BLaER1 (cell line): ENCODE data around the gene LINGO3.

ENCODE experiments used
- H3K27ac ChIP-seq: shearing (Covaris generic); formaldehyde crosslinking; 2 replicates; pipeline ENCODE4 v1.8.1; 2022
- H3K27me3 ChIP-seq: shearing (Covaris generic); formaldehyde crosslinking; 2 replicates; pipeline ENCODE4 v1.8.1; 2022
- H3K36me3 ChIP-seq: shearing (Covaris generic); formaldehyde crosslinking; 2 replicates; pipeline ENCODE4 v1.8.1; 2022
- H3K4me1 ChIP-seq: shearing (Covaris generic); formaldehyde crosslinking; 2 replicates; pipeline ENCODE4 v1.8.1; 2022
- H3K4me2 ChIP-seq: shearing (Covaris generic); formaldehyde crosslinking; 2 replicates; pipeline ENCODE4 v1.8.1; 2022
- H3K4me3 ChIP-seq: shearing (Covaris generic); formaldehyde crosslinking; 2 replicates; pipeline ENCODE4 v1.8.1; 2022
- H3K9ac ChIP-seq: shearing (Covaris generic); formaldehyde crosslinking; 2 replicates; pipeline ENCODE4 v1.8.1; 2022
- H3K9me3 ChIP-seq: shearing (Covaris generic); formaldehyde crosslinking; 2 replicates; pipeline ENCODE4 v1.8.1; 2022
- H4K20me1 ChIP-seq: shearing (Covaris generic); formaldehyde crosslinking; 2 replicates; pipeline ENCODE4 v1.8.1; 2022
- Cebpa-rat ChIP-seq: shearing (Covaris generic); IDR thresholded peaks from 2 replicates; pipeline ENCODE4 v1.8.1; 2022

Gene LINGO3

DNA sequence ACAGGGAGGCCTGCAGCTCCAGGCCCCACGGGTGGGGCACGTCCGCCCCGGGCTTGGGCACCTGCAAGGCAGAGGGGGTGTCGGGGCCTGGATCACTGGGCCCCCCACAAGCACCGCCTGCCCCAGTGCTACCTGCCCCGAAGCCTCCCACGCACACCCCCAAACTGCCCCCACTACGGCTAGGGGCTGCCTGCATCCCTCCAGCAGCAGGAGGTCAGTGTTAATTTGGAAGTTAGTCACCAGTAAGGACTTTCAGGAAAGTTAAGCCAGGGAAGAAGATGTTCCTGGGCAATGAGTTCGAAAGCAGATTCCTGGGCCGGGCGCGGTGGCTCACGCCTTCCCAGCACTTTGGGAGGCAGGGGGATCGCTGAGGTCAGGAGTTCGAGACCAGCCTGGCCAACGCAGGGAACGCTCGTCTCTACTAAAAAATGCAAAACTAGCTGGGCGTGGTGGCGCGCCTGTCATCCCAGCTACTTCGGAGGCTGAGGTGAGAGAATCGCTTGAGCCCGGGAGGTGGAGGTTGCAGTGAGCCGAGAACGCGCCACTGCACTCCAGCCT lies 31.4 kb downstream of the LINGO3 start:
- H3K4me2 ChIP-seq = peak overlapping the region; percentile 99; the same call in 1 of the 2 replicates
- peaks cover 92% of the 10 kb centered on the region for H3K4me1 ChIP-seq
- no peak overlapping the region for H3K27ac ChIP-seq

DNA sequence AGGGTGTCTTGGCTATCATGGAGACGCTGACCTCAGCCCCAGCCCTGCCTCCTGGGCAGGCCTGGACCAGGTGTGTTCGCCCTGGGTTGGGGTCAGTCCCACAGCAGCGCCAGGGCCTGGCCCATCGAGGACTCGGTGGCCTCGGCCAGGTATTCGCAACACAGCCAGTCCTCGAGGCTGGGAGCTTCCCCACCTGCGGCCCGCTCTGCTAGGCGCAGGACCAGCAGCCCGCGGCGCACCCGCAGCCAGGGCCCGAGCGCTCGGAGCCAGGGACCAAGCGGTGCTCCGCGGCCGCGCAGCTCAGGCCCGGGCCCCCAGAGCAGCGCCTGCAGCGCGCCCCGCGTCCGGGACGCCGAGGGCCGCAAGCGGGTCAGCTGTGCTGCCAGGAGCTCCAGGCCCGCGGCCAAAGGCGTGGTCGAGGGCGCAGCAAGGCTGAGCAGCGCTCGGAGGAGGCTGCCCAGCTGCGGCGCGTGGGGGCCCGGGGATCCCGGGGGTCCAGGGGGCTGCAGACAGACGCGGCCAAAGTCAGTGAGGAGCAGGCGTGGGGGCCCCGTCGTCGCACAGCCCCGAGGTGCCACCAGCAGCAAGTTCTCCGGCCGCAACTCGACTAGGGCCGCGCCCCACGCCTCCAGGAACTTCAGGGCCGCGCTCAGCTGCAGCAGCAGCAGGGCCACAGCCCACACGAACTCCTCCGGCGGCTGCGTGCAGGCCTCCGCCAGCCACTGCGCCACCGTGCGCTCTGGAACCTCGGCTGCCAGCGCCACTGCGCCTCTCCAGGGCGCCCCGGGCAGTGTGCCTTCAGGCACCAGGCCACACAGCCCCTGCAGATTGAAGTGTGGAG lies 32.1 kb downstream of the LINGO3 start:
- Histone ChIP-seq H3K27ac (no peak overlapping the region), H3K9me3 (no peaks in the 10 kb centered on the region), H3K4me2 (peak overlapping the region; percentile 99), H3K4me3 (no peak overlapping the region), H3K4me1 (peaks cover 90% of the 10 kb centered on the region), H4K20me1 (peaks cover 98% of the 10 kb centered on the region), H3K9ac (no peak overlapping the region), H3K36me3 (peaks cover 41% of the 10 kb centered on the region), H3K27me3 (no peaks in the 10 kb centered on the region)
- no peak for TF ChIP-seq Cebpa-rat

More for the DNA sequence above, 31.4 kb downstream of the LINGO3 start:
- TF ChIP-seq Cebpa-rat = no peak
- Histone ChIP-seq H4K20me1 (peaks cover 94% of the 10 kb centered on the region), H3K27me3 (no peaks in the 10 kb centered on the region), H3K36me3 (peaks cover 37% of the 10 kb centered on the region), H3K9ac (no peak overlapping the region), H3K9me3 (no peaks in the 10 kb centered on the region), H3K4me3 (no peak overlapping the region)

DNA sequence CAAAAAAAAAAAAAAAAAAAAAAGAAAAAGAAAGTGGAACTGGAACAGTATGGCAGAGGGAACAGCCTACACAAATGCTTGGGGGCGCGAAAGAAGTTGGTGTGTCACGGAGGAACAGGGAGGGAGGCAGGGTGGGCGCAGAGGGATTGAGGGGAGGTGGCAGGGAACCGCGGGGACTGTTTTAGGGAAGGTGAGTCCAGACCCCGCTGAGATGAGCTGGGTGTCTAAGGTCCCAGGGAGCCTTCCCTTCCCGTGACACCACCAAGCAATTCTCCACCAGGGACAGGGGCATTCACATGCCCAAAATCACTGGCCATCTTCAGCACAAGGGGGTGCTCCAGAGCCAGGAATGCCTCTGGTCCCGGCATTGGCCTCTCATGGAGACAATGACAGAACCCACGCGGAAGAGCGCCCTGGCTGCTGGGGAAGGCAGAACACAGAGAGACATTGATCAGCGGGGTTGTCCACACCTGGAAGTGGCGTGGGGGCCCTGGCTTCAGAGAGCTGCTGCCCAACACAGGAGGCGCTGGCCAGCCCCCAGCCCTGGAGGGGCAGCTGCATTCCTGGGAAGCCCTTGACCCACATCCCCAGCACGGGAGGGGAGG lies 32.9 kb downstream of the LINGO3 start:
- 0 out of 2 replicates have a peak overlapping the region, but pooled peaks have one; percentile 9 for H3K27ac ChIP-seq
- no peak overlapping the region for H3K4me3 ChIP-seq
- peaks cover 82% of the 10 kb centered on the region for H3K4me1 ChIP-seq
- peaks cover 41% of the 10 kb centered on the region for H3K36me3 ChIP-seq
- no peak overlapping the region for H3K9ac ChIP-seq
- no peaks in the 10 kb centered on the region for H3K27me3 ChIP-seq
- no peaks in the 10 kb centered on the region for H3K9me3 ChIP-seq
- peaks cover 98% of the 10 kb centered on the region for H4K20me1 ChIP-seq
- TF ChIP-seq Cebpa-rat = no peak
- H3K4me2 ChIP-seq = peak overlapping the region; percentile 99

DNA sequence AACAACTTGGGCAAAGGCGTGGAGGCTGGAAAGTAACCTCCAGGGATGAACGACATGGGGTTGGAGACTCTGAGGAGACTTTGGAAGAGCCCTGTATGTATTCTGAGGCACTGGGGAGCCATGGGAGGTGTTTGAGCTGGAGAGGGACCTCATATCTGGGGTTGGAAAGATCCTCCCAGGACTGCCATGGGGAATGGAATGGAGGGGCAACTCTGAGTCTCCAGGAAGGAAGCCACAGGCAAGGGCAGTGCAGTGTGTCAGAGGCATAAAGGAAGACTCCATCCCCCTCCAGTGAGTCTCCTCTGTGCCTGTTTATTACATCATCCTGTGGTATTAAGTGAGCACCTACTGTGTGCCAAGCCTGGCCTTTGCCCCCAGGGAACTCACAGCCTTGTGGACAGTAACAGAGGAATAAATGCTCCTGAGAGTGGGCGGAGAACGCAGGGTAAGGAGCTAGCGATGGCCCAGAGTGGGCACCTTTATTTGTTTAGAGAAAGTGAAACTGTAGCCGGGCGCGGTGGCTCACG lies 33.7 kb downstream of the LINGO3 start:
- H3K9me3 ChIP-seq = no peaks in the 10 kb centered on the region
- peak overlapping the region; percentile 99; the same call in 1 of the 2 replicates for H3K4me3 ChIP-seq
- H3K27me3 ChIP-seq = no peaks in the 10 kb centered on the region
- H3K4me2 ChIP-seq = peak overlapping the region; percentile 99
- H3K4me1 ChIP-seq = peaks cover 77% of the 10 kb centered on the region
- peaks cover 97% of the 10 kb centered on the region for H4K20me1 ChIP-seq
- H3K27ac ChIP-seq = peak overlapping the region; percentile 42
- no peak overlapping the region for H3K9ac ChIP-seq
- no peak for TF ChIP-seq Cebpa-rat
- peaks cover 41% of the 10 kb centered on the region for H3K36me3 ChIP-seq

DNA sequence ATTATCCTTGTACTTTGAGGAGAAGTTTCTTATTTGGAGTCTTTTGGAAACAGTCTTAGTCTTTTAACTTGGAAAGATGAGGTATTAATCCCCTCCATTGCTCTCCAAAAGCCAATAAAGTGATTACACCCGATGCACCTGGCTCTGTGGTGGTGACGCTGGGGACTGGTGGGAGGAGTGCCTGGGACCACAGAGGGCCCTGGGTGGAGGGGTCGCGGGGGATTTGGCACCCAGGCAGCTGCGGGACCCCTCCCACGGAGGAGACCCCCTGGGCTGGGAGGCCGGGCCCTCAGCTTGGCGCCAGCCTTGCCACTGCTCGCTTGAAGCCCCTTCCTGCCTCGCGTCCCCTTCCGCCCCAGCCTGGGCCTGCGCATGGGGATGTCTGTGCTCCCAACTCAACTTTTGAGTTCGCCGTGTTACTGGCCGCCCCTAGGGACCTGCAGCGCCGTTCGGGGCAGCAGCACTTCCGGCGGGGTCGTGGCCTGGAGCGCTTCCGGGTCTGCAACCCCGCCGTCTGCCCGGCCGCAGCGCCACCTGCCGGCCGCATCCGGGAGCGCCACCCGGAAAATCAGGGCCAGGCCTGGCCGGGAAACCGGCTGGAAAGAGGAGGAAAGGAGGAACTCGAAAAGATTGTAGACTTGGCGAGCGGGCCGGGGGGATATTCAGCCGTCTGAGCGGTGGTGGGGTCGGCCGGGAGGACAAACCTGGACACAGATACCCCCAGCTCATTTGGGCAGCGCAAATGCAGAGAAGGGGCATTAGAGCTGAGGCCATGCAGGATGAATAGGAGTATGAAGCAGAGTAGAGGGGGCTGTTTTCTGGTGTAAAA lies 34.4 kb downstream of the LINGO3 start:
- TF ChIP-seq Cebpa-rat = no peak
- peak overlapping the region; percentile 99 for H3K4me2 ChIP-seq
- no peaks in the 10 kb centered on the region for H3K27me3 ChIP-seq
- H4K20me1 ChIP-seq = peaks cover 90% of the 10 kb centered on the region
- peaks cover 74% of the 10 kb centered on the region for H3K4me1 ChIP-seq
- H3K9ac ChIP-seq = peak overlapping the region; percentile 99
- no peaks in the 10 kb centered on the region for H3K9me3 ChIP-seq
- peaks cover 41% of the 10 kb centered on the region for H3K36me3 ChIP-seq
- peak overlapping the region; percentile 99 for H3K4me3 ChIP-seq
- peak overlapping the region; percentile 99 for H3K27ac ChIP-seq

DNA sequence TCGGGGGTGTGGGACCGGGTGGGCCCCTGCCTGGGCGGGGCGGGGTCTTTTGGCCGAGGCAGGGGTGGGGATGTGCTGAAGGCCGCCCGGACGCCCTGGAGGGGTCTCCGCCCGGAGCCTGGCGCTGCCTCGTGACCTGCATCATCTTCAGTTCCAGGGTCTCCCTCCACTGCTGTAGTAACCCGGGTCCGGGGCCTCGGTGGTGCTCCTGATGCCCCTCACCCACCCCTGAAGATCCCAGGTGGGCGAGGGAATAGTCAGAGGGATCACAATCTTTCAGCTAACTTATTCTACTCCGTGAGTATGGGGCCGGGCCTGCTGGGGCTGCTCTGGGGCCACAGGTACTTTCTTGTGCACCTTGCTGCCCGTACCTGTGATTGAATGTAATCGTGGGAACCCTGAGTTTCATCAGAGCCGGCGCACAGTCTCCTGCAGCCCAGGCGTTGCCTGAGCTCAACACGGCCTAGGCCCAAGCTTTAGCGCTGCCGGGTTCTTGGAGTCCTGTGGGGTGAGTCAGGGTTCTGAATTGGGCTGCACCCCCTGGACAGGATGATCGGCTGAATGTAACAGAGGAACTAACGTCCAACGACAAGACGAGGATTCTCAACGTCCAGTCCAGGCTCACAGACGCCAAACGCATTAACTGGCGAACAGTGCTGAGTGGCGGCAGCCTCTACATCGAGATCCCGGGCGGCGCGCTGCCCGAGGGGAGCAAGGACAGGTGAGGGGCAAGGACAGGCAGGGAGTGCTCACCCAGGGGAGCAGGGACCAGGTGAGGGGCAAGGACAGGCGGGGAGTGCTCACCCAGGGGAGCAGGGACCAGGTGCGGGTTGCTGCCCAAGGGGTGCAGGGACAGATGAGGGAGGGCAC lies 36.5 kb downstream of the LINGO3 start:
- peaks cover 71% of the 10 kb centered on the region for H4K20me1 ChIP-seq
- TF ChIP-seq Cebpa-rat = no peak

DNA sequence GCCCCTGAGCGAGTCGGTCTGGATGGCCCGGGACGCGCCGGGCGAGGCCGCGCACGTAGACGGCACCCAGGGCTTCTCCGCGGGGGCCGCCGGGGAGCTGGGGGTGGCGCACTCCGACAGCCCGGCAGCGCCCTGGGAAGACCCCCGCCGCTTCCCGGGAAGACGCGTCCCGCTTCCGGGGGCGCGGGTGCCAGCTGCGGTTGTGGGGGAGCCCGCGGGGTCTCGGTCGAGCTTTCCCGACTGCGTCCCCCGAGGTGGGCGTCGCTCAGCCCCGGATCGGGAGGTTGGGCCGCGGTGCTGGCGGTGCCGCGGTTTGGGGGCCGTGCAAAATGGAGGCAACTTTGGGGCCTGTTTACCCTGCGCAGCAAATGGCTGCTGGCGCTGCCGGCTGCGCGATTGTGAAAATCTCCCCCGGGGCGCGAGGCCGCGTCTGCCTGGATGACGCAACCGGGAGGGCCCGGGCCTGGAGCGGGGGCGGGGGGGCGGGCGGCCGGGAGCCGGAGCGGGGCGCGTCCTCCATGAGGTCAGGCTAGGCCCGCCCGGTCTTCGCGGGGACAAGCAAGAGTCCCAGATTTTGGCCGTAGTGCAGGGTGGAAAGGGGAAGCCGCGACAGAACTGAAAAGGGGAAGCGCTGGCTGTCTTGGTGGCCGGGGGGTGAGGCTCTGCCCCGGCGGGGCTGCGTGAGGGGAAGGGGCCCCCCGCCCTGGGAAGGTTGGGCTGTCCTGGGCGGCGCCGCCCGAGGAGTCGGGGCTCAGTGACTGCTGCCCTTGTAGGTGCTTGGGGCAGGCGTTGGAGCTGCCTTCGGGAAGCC lies 37.3 kb downstream of the LINGO3 start:
- Histone ChIP-seq H3K4me2 (peak overlapping the region; percentile 99), H3K4me3 (peak overlapping the region; percentile 99), H3K36me3 (peaks cover 29% of the 10 kb centered on the region), H3K27me3 (no peaks in the 10 kb centered on the region), H3K27ac (peak overlapping the region; percentile 99), H3K9ac (peak overlapping the region; percentile 99), H3K4me1 (peaks cover 75% of the 10 kb centered on the region), H4K20me1 (peaks cover 63% of the 10 kb centered on the region), H3K9me3 (no peaks in the 10 kb centered on the region)
- TF ChIP-seq Cebpa-rat = peak; percentile 58; the same call in 1 of the 2 replicates

More for the DNA sequence above, 36.5 kb downstream of the LINGO3 start:
- Histone ChIP-seq H3K9ac (peak overlapping the region; percentile 99), H3K27ac (peak overlapping the region; percentile 99), H3K36me3 (peaks cover 38% of the 10 kb centered on the region), H3K4me2 (peak overlapping the region; percentile 99), H3K4me1 (peaks cover 75% of the 10 kb centered on the region), H3K27me3 (no peaks in the 10 kb centered on the region), H3K9me3 (no peaks in the 10 kb centered on the region), H3K4me3 (peak overlapping the region; percentile 99)

DNA sequence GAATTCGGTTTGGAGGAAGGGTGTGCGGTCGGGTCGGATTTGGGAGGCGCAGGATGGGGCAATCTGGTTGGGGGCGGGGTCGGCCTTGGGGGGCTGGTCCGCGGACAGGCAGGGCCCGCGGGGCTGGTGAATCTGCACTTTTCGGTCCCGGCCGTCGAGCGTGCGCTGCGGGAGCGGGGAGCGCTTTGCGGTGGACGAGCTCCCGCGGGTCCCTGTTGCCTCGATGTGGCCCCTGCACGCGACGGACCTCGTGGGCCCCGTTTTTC lies 37.9 kb downstream of the LINGO3 start:
- no peak for TF ChIP-seq Cebpa-rat
- H3K4me1 ChIP-seq = peaks cover 75% of the 10 kb centered on the region
- peak overlapping the region; percentile 99 for H3K27ac ChIP-seq
- H3K36me3 ChIP-seq = peaks cover 24% of the 10 kb centered on the region
- peaks cover 58% of the 10 kb centered on the region for H4K20me1 ChIP-seq
- peak overlapping the region; percentile 67 for H3K4me2 ChIP-seq
- H3K27me3 ChIP-seq = no peaks in the 10 kb centered on the region
- H3K9me3 ChIP-seq = no peaks in the 10 kb centered on the region
- H3K9ac ChIP-seq = peak overlapping the region; percentile 99
- peak overlapping the region; percentile 99 for H3K4me3 ChIP-seq
